ENCODE results near the gene UTP14C. TPM values are rescaled to one million over a fixed set of nuclear protein-coding genes. Genes with fewer than 3 reads are reported as not detected.

Gene UTP14C
- total RNA-seq, 1 donor from 2014 or later = 29.1 TPM

DNA sequence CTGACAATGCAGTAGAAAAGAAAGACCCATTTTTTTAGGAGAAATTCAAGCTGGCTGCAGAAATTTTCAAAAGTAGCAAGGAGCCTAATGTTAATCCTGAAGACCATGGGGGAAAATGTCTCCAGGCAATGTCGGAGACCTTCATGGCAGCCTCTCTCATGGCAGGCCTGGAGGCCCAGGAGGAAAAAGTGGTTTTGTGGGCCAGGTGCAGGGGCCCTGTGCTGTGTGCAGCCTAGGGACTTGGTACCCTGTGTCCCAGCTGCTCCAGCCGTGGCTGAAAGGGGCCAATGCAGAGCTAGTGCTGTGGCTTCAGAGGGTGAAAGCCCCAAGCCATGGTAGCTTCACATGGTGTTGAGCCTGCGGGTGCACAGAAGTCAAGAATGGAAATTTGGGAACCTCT is 8.2 kb upstream of the UTP14C start:
- Histone ChIP-seq H4K20me1 (ENCODE audit: low read depth) (no peaks in the 10 kb centered on the region), H3K27ac (no peak overlapping the region), H3F3A (ENCODE audit: low read depth) (no peaks in the 10 kb centered on the region), H3K27me3 (peaks cover under 1% of the 10 kb centered on the region), H3K79me2 (ENCODE audit: low read depth) (peaks cover 67% of the 10 kb centered on the region), H3K9me3 (ENCODE audit: low read depth) (no peaks in the 10 kb centered on the region), H3K4me3 (no peak overlapping the region), H3K4me2 (no peak overlapping the region), H2AFZ (replicated peaks) (no peak overlapping the region), H3K36me3 (no peaks in the 10 kb centered on the region), H3K4me1 (peaks cover 10% of the 10 kb centered on the region), H3K9ac (no peak overlapping the region)
- Mint-ChIP-seq H3K27ac (no peak overlapping the region), H3K36me3 (peaks cover 42% of the 10 kb centered on the region), H3K4me3 (no peak overlapping the region), H3K9me3 (peaks cover 6% of the 10 kb centered on the region), H3K27me3 (ENCODE audit: insufficient read depth, low read depth) (peaks cover under 1% of the 10 kb centered on the region), H3K4me1 (peaks cover 3% of the 10 kb centered on the region)
- no peak for DNase-seq (ENCODE audit: low spot score)
- TF ChIP-seq EZH2phosphoT487 (IDR thresholded peaks at IDR 0.05) (no peak), EZH2 (IDR thresholded peaks at IDR 0.05) (no peak), CTCF (IDR thresholded peaks at IDR 0.05) (no peak)

DNA sequence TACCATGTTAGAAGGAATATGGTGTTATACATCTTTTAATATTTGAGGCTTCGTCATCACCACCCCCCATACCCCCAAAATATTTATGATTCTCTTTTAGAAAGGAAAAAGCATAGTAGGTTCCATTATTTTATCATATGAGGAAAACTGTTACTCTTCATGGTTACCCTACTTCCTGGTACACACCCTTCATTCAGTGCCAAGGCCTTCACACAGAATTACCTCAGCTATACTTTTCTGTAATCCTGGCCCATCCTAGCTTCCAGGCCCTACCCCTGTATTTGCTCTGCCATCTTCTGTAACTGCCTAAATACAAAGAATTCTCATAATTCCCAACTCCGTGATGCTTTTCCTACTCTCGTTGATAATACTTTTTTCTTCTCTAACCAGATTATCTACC is 4.3 kb upstream of the UTP14C start:
- no peaks in the 10 kb centered on the region for H3F3A ChIP-seq (ENCODE audit: low read depth)
- no peak overlapping the region for H3K9ac ChIP-seq
- Mint-ChIP-seq H3K27ac (no peak overlapping the region), H3K27me3 (ENCODE audit: insufficient read depth, low read depth) (no peaks in the 10 kb centered on the region), H3K4me1 (no peaks in the 10 kb centered on the region), H3K36me3 (peaks cover 63% of the 10 kb centered on the region), H3K9me3 (peaks cover 6% of the 10 kb centered on the region), H3K4me3 (no peak overlapping the region)
- no peak overlapping the region for H3K4me2 ChIP-seq
- no peak for DNase-seq (ENCODE audit: low spot score)
- H4K20me1 ChIP-seq (ENCODE audit: low read depth) = no peaks in the 10 kb centered on the region
- H3K79me2 ChIP-seq (ENCODE audit: low read depth) = peaks cover 44% of the 10 kb centered on the region
- peaks cover 15% of the 10 kb centered on the region for H3K36me3 ChIP-seq
- H3K27ac ChIP-seq = no peak overlapping the region
- TF ChIP-seq CTCF (IDR thresholded peaks at IDR 0.05) (no peak), EZH2 (IDR thresholded peaks at IDR 0.05) (no peak), EZH2phosphoT487 (IDR thresholded peaks at IDR 0.05) (no peak)
- H3K9me3 ChIP-seq (ENCODE audit: low read depth) = no peaks in the 10 kb centered on the region
- H3K4me3 ChIP-seq = no peak overlapping the region
- no peaks in the 10 kb centered on the region for H3K27me3 ChIP-seq
- H3K4me1 ChIP-seq = no peaks in the 10 kb centered on the region
- H2AFZ ChIP-seq (replicated peaks) = no peak overlapping the region

GRCh38 chr13:52022356-52022755 is 2.1 kb upstream of the UTP14C start:
- Histone ChIP-seq H3K4me1 (no peaks in the 10 kb centered on the region), H3K4me2 (no peak overlapping the region), H3K9me3 (ENCODE audit: low read depth) (no peaks in the 10 kb centered on the region), H3K9ac (no peak overlapping the region), H3K27ac (no peak overlapping the region), H2AFZ (replicated peaks) (no peak overlapping the region), H4K20me1 (ENCODE audit: low read depth) (no peaks in the 10 kb centered on the region), H3K79me2 (ENCODE audit: low read depth) (peaks cover 27% of the 10 kb centered on the region), H3F3A (ENCODE audit: low read depth) (no peaks in the 10 kb centered on the region), H3K4me3 (no peak overlapping the region), H3K36me3 (peaks cover 24% of the 10 kb centered on the region), H3K27me3 (no peaks in the 10 kb centered on the region)
- Mint-ChIP-seq H3K4me3 (no peak overlapping the region), H3K36me3 (peaks cover 65% of the 10 kb centered on the region), H3K9me3 (peaks cover 4% of the 10 kb centered on the region), H3K27ac (no peak overlapping the region), H3K27me3 (ENCODE audit: insufficient read depth, low read depth) (no peaks in the 10 kb centered on the region), H3K4me1 (no peaks in the 10 kb centered on the region)
- DNase-seq (ENCODE audit: low spot score) = no peak
- TF ChIP-seq EZH2 (IDR thresholded peaks at IDR 0.05) (no peak), CTCF (IDR thresholded peaks at IDR 0.05) (no peak), EZH2phosphoT487 (IDR thresholded peaks at IDR 0.05) (no peak)
